H54 (cell line): Measurements from ENCODE around the gene RPLP1.
"Not testable (repeated sequence)": the region's sequence is repeated elsewhere in the genome, so short reads cannot be mapped to it uniquely, and the experiment has no call there.

ENCODE experiments used
- DNase-seq: peaks from one replicate; pipeline ENCODE4 v3.0.0; 2011; ENCODE audit warnings: low spot score, mixed read lengths; ENCODE audit not compliant: insufficient read length
- FAIRE-seq: peaks from 3 replicates; lab custom pipeline; 2011; peaks lifted over from hg19 to GRCh38; lab: Jason Lieb, UNC
- POLR2A ChIP-seq: IDR thresholded peaks from 2 replicates; pipeline ENCODE4 v1.6.1; 2011; ENCODE audit warnings: low read depth, mild to moderate bottlenecking, low read length

RPLP1 gene

GRCh38 chr15:69424001-69424400, 28.6 kb upstream of the RPLP1 start:
- no peak for TF ChIP-seq POLR2A
- no peak for FAIRE-seq
- no peak for DNase-seq

DNA sequence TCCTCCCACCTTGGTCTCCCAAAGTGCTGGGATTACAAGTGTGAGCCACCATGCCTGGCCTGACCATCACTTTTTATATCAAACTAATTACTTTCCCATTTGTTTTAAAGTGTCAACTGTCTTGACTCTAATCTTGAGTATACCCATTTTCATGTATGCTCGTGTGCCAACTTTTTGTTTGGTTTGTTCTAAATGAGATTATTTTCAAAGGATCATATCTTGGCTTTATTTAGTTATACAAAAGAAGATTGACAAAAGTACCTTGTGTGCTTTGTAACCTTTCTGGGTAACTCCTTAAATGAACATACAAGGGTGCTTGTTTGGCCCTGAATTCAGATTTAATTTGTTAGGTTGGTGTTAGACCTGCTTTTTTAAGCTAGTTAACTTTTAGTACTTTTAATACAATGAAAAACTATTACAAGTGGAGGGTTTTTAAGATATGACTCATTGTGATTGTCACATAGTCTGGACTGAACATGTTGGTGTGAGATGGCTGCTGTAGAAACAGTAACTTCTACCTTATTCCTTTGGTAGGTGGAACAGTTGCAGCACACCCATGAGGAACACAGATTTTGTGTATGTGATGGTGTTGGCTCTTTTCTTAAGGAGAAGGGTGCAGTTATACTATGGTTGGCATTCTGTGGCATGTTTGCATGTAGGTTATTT, 27.7 kb upstream of the RPLP1 start:
- FAIRE-seq: peak; percentile 27

DNA sequence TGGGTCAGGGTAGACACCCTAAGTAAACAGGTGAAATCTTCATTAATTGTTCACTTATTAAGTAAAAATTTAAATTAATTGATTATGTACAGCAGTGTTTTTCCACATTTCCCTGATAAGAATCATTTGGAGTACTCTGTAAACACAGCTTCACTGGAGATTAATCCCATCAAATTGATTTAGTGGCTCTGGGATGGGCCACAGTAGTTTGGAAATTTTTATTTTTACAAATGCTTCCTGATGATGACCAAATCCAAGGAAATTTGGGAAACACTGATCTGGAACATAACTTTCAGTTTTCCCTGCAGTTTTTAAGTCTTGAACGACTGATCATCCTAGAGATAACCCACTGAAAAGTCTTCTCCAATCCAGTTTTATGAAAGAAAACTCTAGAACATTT, 18.8 kb upstream of the RPLP1 start:
- TF ChIP-seq POLR2A: no peak
- DNase-seq: no peak
- no peak for FAIRE-seq

More for the DNA sequence above, 27.7 kb upstream of the RPLP1 start:
- no peak for TF ChIP-seq POLR2A
- no peak for DNase-seq

GRCh38 chr15:69434238-69434637, 18.4 kb upstream of the RPLP1 start:
- TF ChIP-seq POLR2A: no peak
- FAIRE-seq: no peak
- DNase-seq: no peak

DNA sequence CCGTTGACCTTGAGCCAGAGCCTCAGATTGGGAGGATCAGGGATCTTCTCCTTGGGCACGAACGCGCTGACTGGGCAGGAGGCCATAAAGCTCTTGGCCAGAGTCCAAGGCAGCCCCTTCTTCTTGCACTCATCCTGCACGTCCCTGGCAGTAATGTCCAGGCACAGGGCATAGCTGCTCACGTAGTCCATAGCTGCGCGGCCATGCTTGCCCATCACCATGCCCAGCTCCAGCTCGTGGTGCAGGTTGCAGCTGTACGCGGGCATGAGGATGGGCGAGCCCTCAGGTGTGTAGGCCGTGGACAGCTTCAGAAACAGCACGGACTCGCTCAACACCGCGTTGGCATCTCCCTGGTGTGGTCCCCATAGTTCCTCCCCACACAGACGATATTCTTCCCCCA, 17.9 kb upstream of the RPLP1 start:
- FAIRE-seq: no peak
- DNase-seq: no peak
- no peak for TF ChIP-seq POLR2A

DNA sequence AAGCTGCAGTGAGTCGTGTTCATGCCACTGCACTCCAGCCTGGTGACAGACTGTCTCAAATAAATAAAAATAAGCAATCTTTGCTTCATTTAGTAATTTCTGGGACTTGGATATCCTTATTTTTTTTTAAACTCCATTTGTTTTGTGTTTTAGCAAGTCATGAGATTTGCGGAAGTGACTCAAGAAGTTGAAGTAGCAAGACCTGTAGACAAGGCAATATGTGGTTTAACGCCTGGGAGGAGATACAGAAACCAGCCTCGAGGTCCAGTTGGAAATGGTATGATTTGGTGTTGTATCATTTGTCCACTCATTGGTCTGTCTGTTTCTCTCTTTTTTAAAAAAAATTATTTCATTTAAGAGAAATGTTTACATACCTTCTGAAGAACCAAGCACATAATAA, 16.6 kb upstream of the RPLP1 start:
- TF ChIP-seq POLR2A: no peak
- no peak for DNase-seq
- FAIRE-seq: no peak

DNA sequence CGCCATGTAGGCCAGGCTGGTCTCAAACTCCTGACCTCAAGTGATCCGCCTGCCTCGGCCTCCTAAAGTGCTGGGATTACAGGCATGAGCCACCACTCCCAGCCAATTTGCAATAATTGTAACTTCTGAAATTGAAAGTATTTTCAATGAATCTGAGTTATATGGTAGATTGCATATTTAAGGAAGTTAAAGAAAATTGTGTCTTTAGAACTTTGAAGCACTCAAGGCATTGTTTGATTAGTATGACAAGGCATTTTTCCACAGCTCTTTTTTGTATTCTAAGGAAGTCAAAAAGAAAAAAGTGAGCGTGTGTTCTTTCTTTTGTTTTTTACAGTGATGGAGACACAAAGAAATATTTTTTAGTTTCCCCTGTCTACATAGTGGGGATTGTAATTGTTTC, 15.7 kb upstream of the RPLP1 start:
- DNase-seq (no peak), FAIRE-seq (no peak)
- TF ChIP-seq POLR2A: no peak

DNA sequence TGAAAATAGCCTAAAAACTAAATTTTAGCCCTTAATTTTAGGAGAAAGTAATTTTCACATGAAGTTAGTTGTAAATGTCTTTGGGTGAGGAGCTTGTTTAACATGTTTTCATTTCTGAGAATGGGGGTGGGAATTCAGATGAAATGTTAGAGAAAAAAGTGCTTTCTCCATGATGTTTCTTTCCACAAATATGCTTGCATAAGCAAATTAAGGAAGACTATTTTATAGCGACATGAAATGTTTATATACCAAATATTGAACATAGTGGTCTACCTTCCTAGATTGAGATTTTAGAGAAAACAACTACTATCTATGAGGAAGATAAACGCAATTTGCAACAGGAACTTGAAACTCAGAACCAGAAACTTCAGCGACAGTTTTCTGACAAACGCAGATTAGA, 13.0 kb upstream of the RPLP1 start:
- no peak for TF ChIP-seq POLR2A
- no peak for FAIRE-seq
- no peak for DNase-seq

DNA sequence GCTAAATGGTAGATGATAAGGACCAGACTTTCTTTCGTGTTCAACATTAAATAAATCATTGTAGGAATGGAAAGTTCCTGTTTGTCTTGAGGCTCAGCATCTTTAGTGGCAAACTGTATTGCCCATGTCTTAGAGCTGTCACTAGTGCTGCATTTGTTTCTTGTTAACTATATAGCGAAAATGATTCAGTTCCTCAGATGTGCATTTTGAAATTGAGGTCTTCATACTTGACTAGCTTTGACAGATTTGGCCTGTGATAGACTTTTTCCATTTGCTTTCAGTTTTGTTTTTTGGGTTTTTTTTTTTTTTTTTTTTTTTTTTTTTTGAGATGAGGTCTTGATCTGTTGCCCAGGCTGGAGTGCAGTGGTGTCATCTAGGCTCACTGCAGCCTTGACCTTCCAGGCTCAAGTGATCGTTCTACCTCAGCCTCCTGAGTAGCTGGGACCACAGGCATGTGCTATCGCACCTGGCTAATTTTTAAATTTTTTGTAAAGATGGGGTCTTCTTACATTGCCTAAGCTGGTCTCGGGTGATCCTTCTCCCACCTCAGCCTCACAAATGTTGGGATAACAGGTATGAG, 9.5 kb upstream of the RPLP1 start:
- FAIRE-seq (no peak), DNase-seq (no peak)
- no peak for TF ChIP-seq POLR2A

- DNase-seq: no peak
- FAIRE-seq: no peak
- TF ChIP-seq POLR2A: no peak
Measured at GRCh38 chr15:69444686-69445085, 7.9 kb upstream of the RPLP1 start.

DNA sequence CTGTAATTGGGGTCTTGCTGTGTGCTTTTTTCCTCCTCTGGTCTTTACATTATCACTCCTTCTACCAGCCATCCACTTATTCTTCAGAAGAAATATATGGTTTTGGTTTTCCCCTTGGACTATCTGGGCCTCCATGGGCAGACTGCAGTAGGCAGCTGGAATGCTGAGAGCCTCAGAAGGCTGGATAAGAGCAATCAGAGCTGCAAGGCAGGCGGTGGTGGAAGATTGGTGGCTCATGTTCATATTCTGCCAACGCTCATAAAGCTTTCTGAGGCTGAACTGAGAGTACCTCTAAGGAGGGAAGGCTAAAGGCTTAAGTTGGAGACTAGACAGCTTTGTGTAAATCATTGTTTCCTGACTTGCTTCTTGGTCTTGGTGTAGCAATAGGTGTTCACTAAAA, 5.7 kb upstream of the RPLP1 start:
- FAIRE-seq (no peak), DNase-seq (no peak)
- TF ChIP-seq POLR2A: no peak

- not testable (repeated sequence) for DNase-seq
Measured at GRCh38 chr15:69450221-69450620, 2.4 kb upstream of the RPLP1 start.

DNA sequence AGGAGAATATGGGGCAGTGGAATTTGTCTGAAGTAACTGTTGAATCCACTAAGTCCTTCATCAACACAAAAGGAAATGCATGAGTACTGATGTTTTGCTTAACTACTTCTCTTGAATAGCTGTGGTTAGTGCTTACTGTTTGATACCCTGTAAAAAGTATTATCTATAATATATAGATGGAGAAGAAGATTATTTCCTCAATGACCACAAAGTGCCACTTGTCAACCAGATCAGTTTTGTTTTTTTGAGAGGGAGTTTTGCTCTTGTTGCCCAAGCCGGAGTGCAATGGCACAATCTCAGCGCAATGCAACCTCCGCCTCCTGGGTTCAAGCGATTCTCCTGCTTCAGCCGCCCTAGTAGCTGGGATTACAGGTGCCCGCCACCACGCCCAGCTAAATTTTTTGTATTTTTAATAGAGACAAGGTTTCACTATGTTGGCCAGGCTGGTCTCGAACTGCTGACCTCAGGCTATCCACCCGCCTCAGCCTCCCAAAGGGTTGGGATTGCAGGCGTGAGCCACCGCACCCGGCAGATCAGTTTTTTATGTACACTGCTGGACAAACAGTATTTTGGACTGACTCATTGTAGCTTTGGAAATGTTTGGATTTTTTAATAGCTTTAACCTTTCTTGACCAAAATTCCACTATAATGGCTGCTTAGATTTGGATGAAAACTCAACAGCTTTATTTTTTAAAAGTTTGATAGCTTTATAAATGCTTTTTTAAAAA, 1.5 kb upstream of the RPLP1 start:
- TF ChIP-seq POLR2A: no peak
- FAIRE-seq: no peak
- DNase-seq: no peak

More at GRCh38 chr15:69450221-69450620, 2.4 kb upstream of the RPLP1 start:
- not testable (repeated sequence) for FAIRE-seq

GRCh38 chr15:69451951-69452691, 497 bp upstream of the RPLP1 start:
- no peak for DNase-seq
- no peak for FAIRE-seq
- no peak for TF ChIP-seq POLR2A
